Endothelial cell of umbilical vein (primary cell): Measurements from ENCODE around the gene PPP1R9B. TPM values are rescaled to one million over a fixed set of nuclear protein-coding genes. Genes with fewer than 3 reads are reported as not detected.

ENCODE experiments used
- BruUV-seq: library from RNA; stranded (reverse); fragments of 400-500 nt; replicated peaks from 2 replicates; lab custom pipeline; 2021; lab: Mats Ljungman, UMichigan
- CTCF ChIA-PET: fragments of 300-600, 350-600 bp; sonication (Branson Sonifier 250); formaldehyde crosslinking; loops from one replicate; lab custom pipeline; 2021; ENCODE audit warnings: antibody characterized with exemption, inconsistent platforms; lab: Charles Lee
- POLR2A ChIA-PET: fragments of 300-600, 350-600 bp; sonication (Branson Sonifier 250); formaldehyde crosslinking; loops from one replicate; lab custom pipeline; 2021; ENCODE audit warnings: antibody characterized with exemption, inconsistent platforms; lab: Charles Lee
- DNase-seq: peaks from one replicate; pipeline ENCODE4 v3.0.0-alpha.2; 2011; ENCODE audit warnings: low read depth, low spot score
- FAIRE-seq: peaks from 2 replicates; lab custom pipeline; 2011; peaks lifted over from hg19 to GRCh38; lab: Jason Lieb, UNC
- H2AFZ ChIP-seq: 2 replicates; pipeline ENCODE4 v1.6.0; 2012; ENCODE audit warnings: low read depth, low read length, control low read depth, inconsistent platforms
- H3K27ac ChIP-seq: 2 replicates; pipeline ENCODE4 v1.5.1; 2011; ENCODE audit warnings: low read depth, mild to moderate bottlenecking, control low read depth, low read length, moderate library complexity; ENCODE audit not compliant: insufficient read depth
- H3K27me3 ChIP-seq, 2 experiments: 2 replicates each; pipeline versions ENCODE4 v1.6.0 to v1.6.1; 2011; ENCODE audit warnings: low read length in 2 of 2, mixed read lengths in 1 of 2; ENCODE audit not compliant: control insufficient read depth in 2 of 2, insufficient read depth in 2 of 2
- H3K36me3 ChIP-seq, 2 experiments: 2 replicates in 1 of 2; 3 replicates in 1 of 2; pipeline ENCODE4 v1.5.1; 2011; ENCODE audit warnings: low read length in 2 of 2, mild to moderate bottlenecking in 1 of 2, moderate library complexity in 1 of 2; ENCODE audit not compliant: control insufficient read depth in 2 of 2, insufficient read depth in 2 of 2; ENCODE audit errors: extremely low read depth in 1 of 2
- H3K4me1 ChIP-seq: 3 replicates; pipeline ENCODE4 v1.5.1; 2011; ENCODE audit warnings: mild to moderate bottlenecking, low read length; ENCODE audit not compliant: control insufficient read depth, insufficient read depth; ENCODE audit errors: extremely low read depth
- H3K4me2 ChIP-seq: 2 replicates; pipeline ENCODE4 v1.6.1; 2011; ENCODE audit warnings: low read length, control low read depth, mixed read lengths; ENCODE audit not compliant: insufficient read depth
- H3K4me3 ChIP-seq, 3 experiments: fragments of 200-600 bp in 1 of 3; sonication (generic), shearing (Covaris generic) in 1 of 3; replicated peaks in 1 of 3; 2 replicates each; pipeline ENCODE4 v1.5.1; 2011 to 2016; ENCODE audit warnings: control low read depth in 3 of 3, low read length in 3 of 3, mild to moderate bottlenecking in 2 of 3, inconsistent platforms in 1 of 3, low read depth in 1 of 3, moderate library complexity in 1 of 3; ENCODE audit not compliant: insufficient read depth in 1 of 3
- H3K79me2 ChIP-seq: 2 replicates; pipeline ENCODE4 v1.6.0; 2012; ENCODE audit warnings: low read length, inconsistent platforms; ENCODE audit not compliant: control insufficient read depth, insufficient read depth
- H3K9ac ChIP-seq: replicated peaks from 2 replicates; pipeline ENCODE3; 2011; ENCODE audit warnings: low read length, control low read depth; ENCODE audit not compliant: insufficient read depth; ENCODE audit errors: extremely low read depth
- H3K9me1 ChIP-seq: replicated peaks from 3 replicates; pipeline ENCODE4 v1.6.0; 2011; ENCODE audit warnings: mild to moderate bottlenecking, low read length; ENCODE audit not compliant: control insufficient read depth, insufficient read depth; ENCODE audit errors: extremely low read depth
- H3K9me3 ChIP-seq: replicated peaks from 2 replicates; pipeline ENCODE4 v1.5.1; 2012; ENCODE audit warnings: low read length, inconsistent platforms; ENCODE audit not compliant: control insufficient read depth, insufficient read depth
- H4K20me1 ChIP-seq: replicated peaks from 2 replicates; pipeline ENCODE3; 2011; ENCODE audit warnings: mild to moderate bottlenecking, low read length; ENCODE audit not compliant: control insufficient read depth, insufficient read depth; ENCODE audit errors: extremely low read depth
- EZH2 ChIP-seq: IDR thresholded peaks from 2 replicates; pipeline ENCODE4 v1.6.1; 2012; ENCODE audit warnings: borderline replicate concordance, low read depth, mild to moderate bottlenecking, moderate library complexity, low read length, inconsistent platforms; ENCODE audit not compliant: severe bottlenecking
- FOS ChIP-seq: IDR thresholded peaks from 2 replicates; pipeline ENCODE4 v1.6.1; 2011; ENCODE audit warnings: mild to moderate bottlenecking, low read length, moderate library complexity, borderline replicate concordance; ENCODE audit not compliant: insufficient read depth
- GATA2 ChIP-seq: IDR thresholded peaks from 2 replicates; pipeline ENCODE4 v1.7.0; 2011; ENCODE audit warnings: low read depth, mild to moderate bottlenecking, moderate library complexity, mixed read lengths, low read length; ENCODE audit not compliant: insufficient read length, insufficient read depth
- JUN ChIP-seq: IDR thresholded peaks from 2 replicates; pipeline ENCODE4 v1.6.1; 2011; ENCODE audit warnings: borderline replicate concordance, low read depth; ENCODE audit not compliant: insufficient read length, insufficient read depth
- MYC ChIP-seq: IDR thresholded peaks from one replicate; pipeline ENCODE4 v1.6.1; 2011; ENCODE audit warnings: mild to moderate bottlenecking, low read depth, low read length
- POLR2AphosphoS5 ChIP-seq: IDR thresholded peaks from 2 replicates; pipeline ENCODE4 v1.6.1; 2012; ENCODE audit warnings: low read depth, mild to moderate bottlenecking, control low read depth, low read length, moderate library complexity; ENCODE audit not compliant: insufficient read depth
- dilution Hi-C: fragments of 300-500 bp; cut with MboI; formaldehyde crosslinking; loops from one replicate; pipeline ENCODE4 v1.15.0; 2019; ENCODE audit warnings: low sequenced_read_pairs; ENCODE audit not compliant: extremely low pct_ligation_motif_present
- intact Hi-C: fragments of 100-400 bp; cut with micrococcal nuclease; formaldehyde crosslinking; loops from one replicate; pipeline ENCODE4 v1.10.0; 2022
- polyA plus RNA-seq, 4 experiments: library from polyadenylated mRNA; depleted of rRNA in 3 of 4; stranded (reverse) in 3 of 4; unstranded in 1 of 4; fragments of >200 nt; gene quantifications; 2 replicates each; pipeline versions ENCODE4 v1.2.1 to v1.2.3, GENCODE V29; 2011 to 2012; ENCODE audit warnings: missing spikeins in 1 of 4
- total RNA-seq: library from RNA; stranded (reverse); gene quantifications from 2 replicates; pipeline ENCODE4 v1.2.3, GENCODE V29; 2021
- TF ChIP-seq, protein P1 (sequence below), 2 donors: IDR thresholded peaks; 1 replicate in 1 of 2; 2 replicates in 1 of 2; pipeline ENCODE4 v1.5.1; 2011; ENCODE audit warnings: low read length in 2 of 2, mild to moderate bottlenecking in 2 of 2, moderate library complexity in 2 of 2, control low read depth in 1 of 2, inconsistent platforms in 1 of 2, low read depth in 1 of 2; ENCODE audit not compliant: insufficient read depth in 1 of 2; ENCODE audit errors: extremely low read depth in 1 of 2
- TF ChIP-seq, protein P2 (sequence below): IDR thresholded peaks from 2 replicates; pipeline ENCODE4 v1.6.1; 2011; ENCODE audit not compliant: insufficient read depth, insufficient read length

Gene PPP1R9B
- total and polyA plus RNA-seq, 2 donors (not counting 3 experiments of a cell fraction or from before 2014, with no cell fraction given) = 20.1 to 60.2 TPM

DNA sequence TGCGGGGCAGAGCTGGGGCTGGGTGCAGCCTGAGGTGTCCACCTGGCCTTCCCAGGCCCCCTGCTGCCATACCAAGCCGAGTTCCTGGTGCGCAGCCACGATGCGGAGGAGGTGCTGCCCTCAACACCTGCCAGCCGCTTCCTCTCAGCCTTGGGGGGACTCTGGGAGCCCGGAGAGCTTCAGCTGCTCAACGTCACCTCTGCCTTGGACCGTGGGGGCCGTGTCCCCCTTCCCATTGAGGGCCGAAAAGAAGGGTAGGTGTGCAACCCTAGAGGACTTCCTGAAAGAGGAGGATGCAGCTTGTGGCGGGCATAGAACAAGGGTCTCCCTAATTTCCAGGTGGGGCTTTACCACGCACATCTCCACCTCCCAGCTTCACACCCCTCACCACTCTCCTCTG, 17.8 kb upstream of the PPP1R9B start:
- no peak overlapping the region for H2AFZ ChIP-seq
- no peaks in the 10 kb centered on the region for H3K9me1 ChIP-seq
- dilution Hi-C loops = no loop called here
- no peak overlapping the region for H3K27ac ChIP-seq
- H4K20me1 ChIP-seq = no peaks in the 10 kb centered on the region
- no peaks in the 10 kb centered on the region for H3K27me3 ChIP-seq
- BruUV-seq = no TSS peak
- TF ChIP-seq, protein P1, sequence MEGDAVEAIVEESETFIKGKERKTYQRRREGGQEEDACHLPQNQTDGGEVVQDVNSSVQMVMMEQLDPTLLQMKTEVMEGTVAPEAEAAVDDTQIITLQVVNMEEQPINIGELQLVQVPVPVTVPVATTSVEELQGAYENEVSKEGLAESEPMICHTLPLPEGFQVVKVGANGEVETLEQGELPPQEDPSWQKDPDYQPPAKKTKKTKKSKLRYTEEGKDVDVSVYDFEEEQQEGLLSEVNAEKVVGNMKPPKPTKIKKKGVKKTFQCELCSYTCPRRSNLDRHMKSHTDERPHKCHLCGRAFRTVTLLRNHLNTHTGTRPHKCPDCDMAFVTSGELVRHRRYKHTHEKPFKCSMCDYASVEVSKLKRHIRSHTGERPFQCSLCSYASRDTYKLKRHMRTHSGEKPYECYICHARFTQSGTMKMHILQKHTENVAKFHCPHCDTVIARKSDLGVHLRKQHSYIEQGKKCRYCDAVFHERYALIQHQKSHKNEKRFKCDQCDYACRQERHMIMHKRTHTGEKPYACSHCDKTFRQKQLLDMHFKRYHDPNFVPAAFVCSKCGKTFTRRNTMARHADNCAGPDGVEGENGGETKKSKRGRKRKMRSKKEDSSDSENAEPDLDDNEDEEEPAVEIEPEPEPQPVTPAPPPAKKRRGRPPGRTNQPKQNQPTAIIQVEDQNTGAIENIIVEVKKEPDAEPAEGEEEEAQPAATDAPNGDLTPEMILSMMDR (IDR thresholded peaks at IDR 0.05; ENCODE audit: extremely low read depth in 1 of 2, insufficient read depth in 1 of 2, low read depth in 1 of 2, low read length in 2 of 2) = no peak
- no peak for TF ChIP-seq EZH2
- no peak for TF ChIP-seq FOS
- no peak for TF ChIP-seq GATA2
- TF ChIP-seq POLR2AphosphoS5 = no peak
- no peaks in the 10 kb centered on the region for H3K36me3 ChIP-seq
- no peaks in the 10 kb centered on the region for H3K79me2 ChIP-seq
- FAIRE-seq = no peak
- no peaks in the 10 kb centered on the region for H3K4me1 ChIP-seq
- H3K4me2 ChIP-seq = no peak overlapping the region
- intact Hi-C loops = no loop called here
- no peak overlapping the region for H3K9ac ChIP-seq
- POLR2A ChIA-PET = no interaction called here
- no peak overlapping the region for H3K4me3 ChIP-seq
- no peak for DNase-seq
- no peaks in the 10 kb centered on the region for H3K9me3 ChIP-seq
- CTCF ChIA-PET = interaction anchor here (1.2 to 8.8 kb wide), 6 partner anchors 10 to 130 kb away, joined by 3 to 234 read pairs (median 39); no protein-coding TSS in a partner anchor

DNA sequence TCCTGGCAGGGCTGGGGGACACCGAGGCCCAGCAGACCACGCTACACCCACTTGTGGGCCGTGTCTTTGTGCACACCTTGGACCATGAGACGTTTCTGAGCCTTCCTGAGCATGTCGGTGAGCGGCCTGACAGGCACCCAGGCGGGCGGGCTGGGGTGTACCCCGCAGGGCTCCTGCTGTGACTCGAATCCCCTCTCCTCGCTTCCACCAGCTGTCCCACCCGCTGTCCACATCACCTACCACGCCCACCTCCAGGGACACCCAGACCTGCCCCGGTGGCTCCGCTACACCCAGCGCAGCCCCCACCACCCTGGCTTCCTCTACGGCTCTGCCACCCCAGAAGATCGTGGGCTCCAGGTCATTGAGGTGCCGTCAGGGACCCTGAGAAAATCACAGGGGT, 16.9 kb upstream of the PPP1R9B start:
- POLR2A ChIA-PET = no interaction called here
- DNase-seq = no peak
- Histone ChIP-seq H3K4me2 (no peak overlapping the region), H3K4me3 (no peak overlapping the region), H3K36me3 (no peaks in the 10 kb centered on the region), H3K4me1 (no peaks in the 10 kb centered on the region), H3K79me2 (no peaks in the 10 kb centered on the region), H3K27me3 (no peaks in the 10 kb centered on the region), H3K9ac (no peak overlapping the region), H3K9me1 (no peaks in the 10 kb centered on the region), H3K27ac (no peak overlapping the region), H2AFZ (no peak overlapping the region), H3K9me3 (no peaks in the 10 kb centered on the region), H4K20me1 (no peaks in the 10 kb centered on the region)
- intact Hi-C loops (no loop called here), dilution Hi-C loops (no loop called here)
- TF ChIP-seq, protein P2, sequence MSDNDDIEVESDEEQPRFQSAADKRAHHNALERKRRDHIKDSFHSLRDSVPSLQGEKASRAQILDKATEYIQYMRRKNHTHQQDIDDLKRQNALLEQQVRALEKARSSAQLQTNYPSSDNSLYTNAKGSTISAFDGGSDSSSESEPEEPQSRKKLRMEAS = no peak
- TF ChIP-seq JUN (no peak), MYC (no peak), EZH2 (no peak), GATA2 (no peak)
- BruUV-seq = no TSS peak
- CTCF ChIA-PET = interaction anchor here (1.3 to 8.8 kb wide), 4 partner anchors 11 to 131 kb away, joined by 6 to 234 read pairs (median 70); no protein-coding TSS in a partner anchor
- no peak for FAIRE-seq
